Kidney glomerular epithelial cell (primary cell): Measurements from ENCODE around the gene CCDC66.

Experiments used
- DNase-seq: peaks from one replicate; lab custom pipeline; 2025; lab: John Stamatoyannopoulos, UW

The CCDC66 gene

DNA sequence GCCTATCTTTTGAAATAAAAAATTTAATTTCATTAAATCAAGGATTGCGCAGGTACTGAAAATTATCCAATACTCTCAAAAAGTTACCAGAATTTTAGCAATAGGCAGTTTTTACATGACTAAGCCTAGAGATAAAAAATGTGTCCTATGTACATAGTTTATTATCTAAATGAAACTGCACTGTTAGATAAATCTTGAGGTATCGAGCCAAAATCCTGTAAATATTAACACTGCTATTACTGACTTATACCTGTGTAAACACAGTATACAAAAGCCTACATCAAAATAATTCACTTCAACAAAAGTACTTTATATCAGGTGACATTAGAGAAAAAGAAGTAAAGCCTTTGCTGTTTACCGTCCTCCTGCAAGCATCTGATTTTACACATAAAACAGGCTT, 65.4 kb downstream of the CCDC66 start:
- no peak for DNase-seq

DNA sequence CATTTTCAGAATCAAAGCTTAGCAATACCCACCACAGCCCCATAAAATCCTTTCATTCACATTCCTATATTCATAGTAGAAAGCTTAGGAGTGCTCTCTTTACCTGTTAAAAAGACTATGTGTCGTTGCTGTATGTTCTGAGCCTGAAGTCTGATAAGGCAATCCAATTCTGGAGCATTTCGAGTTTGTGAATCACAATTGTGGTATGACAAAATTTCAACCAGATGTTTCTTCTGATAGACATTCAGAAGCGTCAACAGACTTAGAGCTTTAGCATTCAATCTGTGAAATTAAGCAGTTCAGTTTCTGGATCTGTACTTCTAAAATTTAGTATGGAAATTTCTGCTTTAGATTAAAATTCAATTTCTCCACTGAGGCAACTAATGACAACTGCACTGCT, 67.8 kb downstream of the CCDC66 start:
- DNase-seq = no peak

DNA sequence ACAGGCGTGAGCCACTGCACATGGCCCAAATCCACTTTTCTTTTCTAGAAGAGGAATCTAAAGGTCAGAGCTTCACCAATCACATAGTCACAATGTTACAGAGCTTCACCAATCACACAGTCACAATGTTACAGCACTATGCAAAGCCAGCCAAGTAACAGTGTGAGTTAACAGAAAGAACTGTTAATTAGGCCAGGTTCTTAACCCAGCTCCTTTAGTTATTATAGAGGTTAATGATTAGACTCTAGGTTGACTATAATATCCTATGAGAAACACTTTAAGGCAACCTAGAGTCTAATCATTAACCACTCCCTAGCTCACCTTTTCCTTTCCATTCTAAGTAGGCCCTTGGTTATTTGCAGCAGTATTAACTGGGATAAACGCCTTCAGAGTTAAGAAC, 72.1 kb downstream of the CCDC66 start:
- peak; percentile 97 for DNase-seq

DNA sequence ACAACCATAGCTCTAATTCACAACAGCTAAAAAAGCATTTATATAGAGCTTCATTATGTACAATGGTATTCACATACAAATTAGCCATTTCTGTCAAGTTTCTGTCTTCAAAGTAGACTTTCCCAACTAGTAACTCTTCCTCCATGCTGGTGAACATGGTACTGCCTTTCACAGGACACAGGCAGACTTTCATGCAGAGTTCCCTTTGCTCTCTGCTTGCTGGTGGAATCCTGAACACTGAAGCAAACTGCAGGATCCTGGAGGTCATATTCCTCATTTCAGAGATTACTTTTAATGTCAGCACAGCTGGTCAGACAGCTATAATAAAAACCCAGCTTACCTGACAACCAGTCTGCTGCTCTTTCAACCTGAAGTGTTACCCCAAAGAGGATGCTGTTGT, 72.5 kb downstream of the CCDC66 start:
- no peak for DNase-seq

DNA sequence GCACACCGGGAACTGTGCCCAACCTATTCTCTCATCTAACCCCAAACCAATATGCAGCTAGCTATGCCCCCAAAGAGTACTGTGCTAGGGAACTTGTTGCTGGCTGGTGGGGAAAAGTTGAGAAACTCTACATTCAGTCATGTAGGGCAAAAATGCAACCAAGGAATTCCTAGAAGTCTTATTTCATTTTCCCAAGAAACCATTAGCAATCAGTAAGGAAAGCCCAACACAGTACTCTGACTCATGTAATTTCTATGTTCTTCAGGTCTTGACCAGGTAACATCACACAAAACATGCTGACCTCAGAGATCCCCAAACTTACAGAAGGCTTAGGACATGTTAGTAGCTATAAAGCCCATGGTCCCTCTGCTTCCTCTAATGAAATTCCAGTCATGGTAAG, 74.0 kb downstream of the CCDC66 start:
- DNase-seq = peak; percentile 12

DNA sequence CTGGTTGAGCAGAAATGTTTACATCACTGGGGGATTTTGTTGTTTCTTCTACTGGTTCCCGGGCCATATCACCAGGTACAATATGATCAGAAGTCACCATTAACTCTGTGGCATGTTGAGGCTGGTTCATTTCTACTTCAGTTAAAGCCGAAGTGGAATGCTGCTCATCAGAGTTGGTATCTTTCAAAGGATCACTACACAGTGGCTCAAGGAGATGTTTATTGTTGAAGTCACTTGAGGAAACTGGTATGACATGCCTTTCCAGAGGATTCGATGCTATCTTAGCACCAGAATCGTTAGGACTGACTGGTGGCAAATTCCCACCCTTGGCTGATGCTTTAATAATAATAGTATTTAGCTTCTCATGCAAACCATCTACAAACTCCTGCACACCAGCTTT, 76.2 kb downstream of the CCDC66 start:
- no peak for DNase-seq

DNA sequence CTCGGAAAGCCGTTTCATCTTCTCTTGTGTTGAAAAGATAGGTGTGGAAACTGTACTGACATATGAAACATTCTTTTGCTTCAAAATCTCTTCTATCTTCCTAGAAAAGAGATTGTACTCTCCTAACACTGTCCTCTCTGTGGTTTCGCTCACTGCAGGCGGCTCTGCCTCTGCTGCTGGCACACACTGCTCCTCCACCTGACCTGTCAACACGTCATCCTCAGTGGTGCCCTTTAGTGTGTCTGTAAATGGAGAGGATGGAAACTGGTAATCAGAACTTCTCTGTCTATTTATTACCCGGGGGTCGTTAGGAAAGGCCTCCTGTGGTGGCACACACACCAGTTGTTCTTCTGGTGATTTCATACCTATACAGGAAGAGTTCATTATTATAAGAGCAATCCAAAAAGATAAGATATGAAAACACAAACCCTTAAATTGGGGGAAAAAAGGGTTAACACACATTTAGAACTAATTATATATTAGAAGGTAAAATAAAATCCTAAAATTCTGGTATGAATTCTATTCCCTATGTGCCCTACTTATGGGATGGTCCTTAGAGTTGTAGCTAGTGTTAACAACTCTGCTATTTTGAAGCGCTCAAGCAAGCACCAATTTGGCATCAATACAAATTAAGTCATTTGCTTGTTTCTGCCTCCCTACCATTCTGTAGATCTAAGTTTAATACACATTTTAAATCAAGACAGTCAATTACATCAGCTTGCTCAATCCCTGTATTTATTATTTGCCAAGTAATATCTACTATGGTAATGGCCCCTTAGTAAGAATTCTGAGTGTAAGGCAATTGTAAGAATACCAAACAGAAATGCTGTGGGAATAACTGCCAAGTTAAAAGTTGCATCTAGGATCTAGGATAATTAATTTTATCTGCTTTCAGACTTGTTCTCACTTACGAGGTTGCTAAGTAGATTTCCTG, 76.9 kb downstream of the CCDC66 start:
- no peak for DNase-seq

DNA sequence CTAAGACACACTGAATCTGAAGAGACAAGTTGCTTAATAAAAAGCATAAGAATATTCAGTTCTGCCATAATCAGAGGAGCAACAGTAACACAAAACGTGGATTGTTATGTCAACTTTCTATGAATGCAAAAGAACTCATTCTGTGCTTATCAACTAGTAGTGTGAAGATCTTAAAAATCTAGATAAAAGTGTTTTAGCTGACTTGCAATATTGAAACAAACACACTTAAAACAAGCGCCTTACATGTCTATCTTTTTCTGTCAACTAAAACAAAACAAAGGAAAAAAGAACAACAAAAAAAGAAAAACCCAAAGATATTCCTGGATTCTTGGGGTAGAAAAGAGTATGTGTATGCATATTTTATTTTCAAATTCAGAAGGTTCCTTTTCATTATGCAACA, 88.4 kb downstream of the CCDC66 start:
- no peak for DNase-seq

DNA sequence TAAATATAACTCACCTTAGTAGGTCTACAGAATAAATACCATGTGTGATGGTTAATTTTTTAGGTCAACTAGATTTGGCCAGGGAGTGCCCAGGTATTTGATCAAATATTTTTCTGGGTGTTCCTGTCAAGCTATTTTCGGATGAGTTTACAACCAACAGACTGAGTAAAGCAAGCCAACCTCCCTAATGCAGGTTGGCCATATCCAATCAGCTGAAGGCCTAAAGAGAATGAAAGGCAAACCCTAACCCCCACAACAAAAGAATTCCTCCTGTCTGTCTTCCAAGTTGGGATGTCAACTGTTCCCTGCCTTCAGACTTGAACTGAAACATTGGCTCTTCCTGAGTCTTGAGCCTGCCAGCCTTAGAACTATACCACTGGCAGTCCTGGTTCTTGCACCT, 97.5 kb downstream of the CCDC66 start:
- no peak for DNase-seq

DNA sequence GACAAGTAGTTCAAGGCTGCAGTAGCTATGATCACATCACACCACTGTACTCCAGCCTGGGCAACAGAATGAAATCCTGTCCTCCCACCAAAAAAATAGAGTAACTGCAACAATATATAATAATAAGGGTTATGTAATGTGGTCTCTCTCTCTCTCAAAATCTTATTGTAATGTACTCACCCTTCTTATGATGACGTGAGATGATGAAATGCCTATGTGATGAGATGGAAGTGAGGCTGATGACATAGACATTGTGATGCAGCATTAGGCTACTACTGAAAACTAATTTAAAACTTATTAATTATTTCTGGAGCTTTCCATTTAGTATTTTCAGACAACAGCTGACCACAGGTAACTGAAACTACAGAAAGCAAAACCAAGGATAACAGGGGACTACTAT, 98.7 kb downstream of the CCDC66 start:
- DNase-seq = no peak

DNA sequence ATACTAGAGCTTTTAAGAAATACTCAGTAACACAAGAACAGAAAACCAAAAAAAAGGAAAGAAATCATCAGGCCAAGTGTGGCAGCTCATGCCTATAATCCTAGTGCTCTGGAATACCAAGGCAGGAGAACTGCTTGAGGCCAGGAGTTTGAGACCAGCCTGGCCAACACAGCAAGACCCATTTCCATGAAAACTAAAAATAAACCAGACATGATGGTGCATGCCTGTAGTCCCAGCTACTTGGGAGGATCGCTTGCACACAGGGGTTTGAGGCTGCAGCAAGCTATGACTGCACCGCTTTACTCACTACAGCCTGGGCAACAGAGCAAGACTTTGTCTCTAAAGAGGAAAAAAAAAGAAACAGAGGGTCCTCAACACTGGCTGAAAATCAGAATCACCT, 107.8 kb downstream of the CCDC66 start:
- DNase-seq = no peak

DNA sequence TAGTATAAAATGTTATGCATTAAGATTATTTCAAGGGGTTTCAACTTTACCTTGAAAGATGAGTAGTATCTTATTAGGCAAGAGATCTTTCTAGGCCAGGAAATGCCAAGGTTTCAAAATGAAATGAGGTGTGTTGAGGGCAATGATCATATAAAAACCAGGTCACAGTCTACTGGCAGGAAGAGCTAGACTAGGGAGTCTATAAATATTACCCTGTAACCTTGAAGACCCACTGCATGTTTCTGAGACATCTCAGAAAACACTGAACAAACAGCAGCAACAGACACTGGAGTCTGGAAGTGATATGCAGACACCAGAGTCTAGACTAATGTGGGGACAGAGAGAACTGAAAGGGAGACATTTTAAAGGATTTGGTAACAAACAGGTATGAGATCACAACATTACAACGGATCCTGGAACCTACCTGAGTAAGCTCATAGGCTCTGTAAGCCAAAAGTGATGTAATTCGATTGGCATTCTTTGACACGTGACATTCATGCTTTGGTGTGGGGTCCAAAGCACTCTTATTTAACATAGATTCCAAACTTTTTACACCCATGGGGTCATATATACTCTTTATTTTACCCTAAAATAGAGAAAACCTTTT, 111.1 kb downstream of the CCDC66 start:
- DNase-seq = peak; percentile 11
